ENCODE results near the gene SLC37A1. TPM values are rescaled to one million over a fixed set of nuclear protein-coding genes. Genes with fewer than 3 reads are reported as not detected.

The SLC37A1 gene
- total and polyA plus RNA-seq, 9 donors: 2.2 to 6.9 (median 2.9) TPM

GRCh38 chr21:42629933-42630589, 116.4 kb downstream of the SLC37A1 start:
- no peaks in the 10 kb centered on the region for H3K9me3 ChIP-seq (replicated peaks; ENCODE audit: control insufficient read depth, low read depth, low read length)
- 73% methylated on average over 8 of the region's 9 CpGs for WGBS (ENCODE audit: insufficient coverage)
- no peaks in the 10 kb centered on the region for H3K36me3 ChIP-seq (ENCODE audit: control insufficient read depth, insufficient read depth, low read length)
- H3K4me3 ChIP-seq (ENCODE audit: low read length): no peak overlapping the region
- peaks cover 11% of the 10 kb centered on the region for H3K27me3 ChIP-seq (ENCODE audit: control insufficient read depth, insufficient read depth, low read length)
- no peaks in the 10 kb centered on the region for H3K4me1 ChIP-seq (ENCODE audit: control insufficient read depth, insufficient read depth, low read length)
- DNase-seq: no peak
- no peak overlapping the region for H3K27ac ChIP-seq (ENCODE audit: low read length)

- H3K27me3 ChIP-seq (ENCODE audit: control insufficient read depth, insufficient read depth, low read length): peaks cover 7% of the 10 kb centered on the region
- no peak overlapping the region for H3K4me3 ChIP-seq (ENCODE audit: low read length)
- 60% methylated on average over 7 of the region's 9 CpGs for WGBS (ENCODE audit: insufficient coverage)
- no peaks in the 10 kb centered on the region for H3K36me3 ChIP-seq (ENCODE audit: control insufficient read depth, insufficient read depth, low read length)
- no peak overlapping the region for H3K27ac ChIP-seq (ENCODE audit: low read length)
- no peaks in the 10 kb centered on the region for H3K4me1 ChIP-seq (ENCODE audit: control insufficient read depth, insufficient read depth, low read length)
- H3K9me3 ChIP-seq (replicated peaks; ENCODE audit: control insufficient read depth, low read depth, low read length): no peaks in the 10 kb centered on the region
- DNase-seq: no peak
Observed at GRCh38 chr21:42630626-42631025, 117.0 kb downstream of the SLC37A1 start.

Other genes starting within 250 kb of the SLC37A1 start
- gene TFF3, start 198.4 kb upstream of the SLC37A1 start, total RNA-seq: 3.1 TPM
- gene TFF3, start 198.4 kb upstream of the SLC37A1 start, polyA plus RNA-seq (ENCODE audit: insufficient read depth in 1 of 8, insufficient read length in 8 of 8, low replicate concordance in 1 of 8): 10 to 100 TPM in 1 of 8 donors, 1 to 10 TPM in 7; 1.1 to 17.0 (median 2.5) TPM
- gene TFF2, start 162.9 kb upstream of the SLC37A1 start, total RNA-seq: not detected
- gene TFF2, start 162.9 kb upstream of the SLC37A1 start, polyA plus RNA-seq (ENCODE audit: insufficient read depth in 1 of 8, insufficient read length in 8 of 8, low replicate concordance in 1 of 8): under 1 TPM in 2 of 8 donors, not detected in 6; 0.26 to 0.49 TPM
- not detected for gene TFF1, start 147.3 kb upstream of the SLC37A1 start, total RNA-seq
- gene TFF1, start 147.3 kb upstream of the SLC37A1 start, polyA plus RNA-seq (ENCODE audit: insufficient read depth in 1 of 8, insufficient read length in 8 of 8, low replicate concordance in 1 of 8): 1 to 10 TPM in 1 of 8 donors, under 1 TPM in 1, not detected in 6; 0.54 to 1.3 TPM
- not detected for gene TMPRSS3, start 117.8 kb upstream of the SLC37A1 start, total RNA-seq
- under 1 TPM in 4 of 8 donors, not detected in 4; 0.13 to 0.32 (median 0.17) TPM for gene TMPRSS3, start 117.8 kb upstream of the SLC37A1 start, polyA plus RNA-seq (ENCODE audit: insufficient read depth in 1 of 8, insufficient read length in 8 of 8, low replicate concordance in 1 of 8)
- 0.04 TPM for gene UBASH3A, start 110.0 kb upstream of the SLC37A1 start, total RNA-seq
- under 1 TPM in 3 of 8 donors, not detected in 5; 0.06 to 0.09 (median 0.09) TPM for gene UBASH3A, start 110.0 kb upstream of the SLC37A1 start, polyA plus RNA-seq (ENCODE audit: insufficient read depth in 1 of 8, insufficient read length in 8 of 8, low replicate concordance in 1 of 8)
- gene RSPH1, start 17.6 kb upstream of the SLC37A1 start, total RNA-seq: 0.04 TPM
- gene RSPH1, start 17.6 kb upstream of the SLC37A1 start, polyA plus RNA-seq (ENCODE audit: insufficient read depth in 1 of 8, insufficient read length in 8 of 8, low replicate concordance in 1 of 8): 1 to 10 TPM in 1 of 8 donors, under 1 TPM in 7; 0.10 to 1.5 (median 0.29) TPM
- gene PDE9A, start 139.8 kb downstream of the SLC37A1 start, total RNA-seq: 6.0 TPM
- 10 to 100 TPM in 4 of 8 donors, 1 to 10 TPM in 4; 7.6 to 11.3 (median 10.0) TPM for gene PDE9A, start 139.8 kb downstream of the SLC37A1 start, polyA plus RNA-seq (ENCODE audit: insufficient read depth in 1 of 8, insufficient read length in 8 of 8, low replicate concordance in 1 of 8)

Data from muscle of leg (tissue), 11 donors.